Skeletal muscle satellite cell (primary cell): ENCODE data around the gene C1QL1. TPM values are rescaled to one million over a fixed set of nuclear protein-coding genes. Genes with fewer than 3 reads are reported as not detected.

Source experiments
- small RNA-seq: library from RNA; depleted of rRNA; stranded (forward); fragments of <200 nt; gene quantifications from one replicate; pipeline ENCODE3, GENCODE V24; 2012

The C1QL1 gene

Small RNAs within 50 kb of the gene (small RNA-seq; reads per million reads assigned to genes)
- gene AC015936.2 (not detected), gene MIR6783 (not detected)
